COLO829 (cell line): ENCODE results near the gene PPEF2.

Source experiments
- DNase-seq: peaks from one replicate; pipeline ENCODE4 v3.0.0; 2012; ENCODE audit warnings: low spot score

Gene PPEF2

DNA sequence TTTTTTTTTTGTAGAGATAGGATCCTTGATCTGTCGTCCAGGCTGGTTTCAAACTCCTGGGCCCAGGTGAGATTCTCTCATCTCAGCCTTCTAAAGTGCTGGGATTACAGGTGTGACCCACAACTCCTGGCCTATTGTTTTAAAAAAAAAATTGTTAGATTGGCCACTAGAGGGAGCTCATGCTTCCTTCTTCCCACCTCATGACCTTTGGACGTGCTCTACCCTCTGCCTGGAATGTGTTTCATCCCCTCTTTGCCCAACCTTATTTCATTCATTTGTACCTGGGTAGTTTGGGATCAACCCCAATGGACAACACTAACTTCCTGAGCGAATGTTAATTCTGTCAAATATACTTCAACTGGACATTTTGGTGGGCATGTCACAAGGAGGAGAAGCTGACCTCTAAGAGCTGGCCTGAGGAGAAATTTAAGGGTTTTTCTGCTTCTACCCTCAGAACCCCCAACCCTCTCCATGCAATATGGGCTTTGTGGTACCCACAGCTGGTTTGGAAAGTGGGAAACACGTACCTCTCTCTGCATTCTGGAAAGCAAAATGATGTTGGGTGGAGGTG, 6.4 kb downstream of the PPEF2 start:
- DNase-seq = peak; percentile 27

DNA sequence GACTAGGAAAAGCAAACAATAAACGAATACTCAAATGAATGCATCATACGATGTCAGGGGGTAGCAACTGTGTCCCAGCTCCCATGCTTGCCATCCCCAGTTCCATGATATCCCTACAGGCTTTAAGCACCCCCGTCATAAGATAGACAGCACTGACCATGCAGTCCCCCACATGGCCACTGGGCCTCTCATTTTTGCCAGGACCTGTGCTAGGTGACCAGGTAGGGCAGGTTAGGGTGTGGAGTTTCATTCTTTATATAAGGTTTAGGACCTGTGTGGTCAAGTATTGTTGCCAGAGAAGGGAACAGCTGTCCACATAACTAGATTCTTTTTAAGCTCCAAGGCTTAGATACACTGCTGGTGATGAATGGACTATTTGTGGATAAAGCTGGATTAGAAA, 9.7 kb downstream of the PPEF2 start:
- no peak for DNase-seq

DNA sequence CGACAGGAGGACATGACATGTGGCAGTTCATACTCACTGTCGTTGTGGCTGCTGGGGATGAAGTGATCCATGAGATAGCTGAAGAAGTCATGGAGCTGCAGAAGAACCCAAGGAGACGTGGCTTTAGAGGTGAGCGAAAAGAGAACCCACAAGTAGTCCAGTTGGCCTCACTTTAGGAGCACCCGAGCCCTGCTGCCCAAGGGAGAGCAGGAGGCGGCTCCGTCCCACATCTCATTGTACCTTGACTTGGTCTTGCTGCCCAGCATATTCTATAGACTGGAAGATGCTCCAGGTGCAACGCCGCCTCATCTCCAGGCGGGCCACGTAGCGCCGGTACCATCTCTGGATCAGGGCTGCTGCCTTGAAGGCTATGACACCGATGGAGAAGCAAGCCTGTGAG, 10.6 kb downstream of the PPEF2 start:
- no peak for DNase-seq

DNA sequence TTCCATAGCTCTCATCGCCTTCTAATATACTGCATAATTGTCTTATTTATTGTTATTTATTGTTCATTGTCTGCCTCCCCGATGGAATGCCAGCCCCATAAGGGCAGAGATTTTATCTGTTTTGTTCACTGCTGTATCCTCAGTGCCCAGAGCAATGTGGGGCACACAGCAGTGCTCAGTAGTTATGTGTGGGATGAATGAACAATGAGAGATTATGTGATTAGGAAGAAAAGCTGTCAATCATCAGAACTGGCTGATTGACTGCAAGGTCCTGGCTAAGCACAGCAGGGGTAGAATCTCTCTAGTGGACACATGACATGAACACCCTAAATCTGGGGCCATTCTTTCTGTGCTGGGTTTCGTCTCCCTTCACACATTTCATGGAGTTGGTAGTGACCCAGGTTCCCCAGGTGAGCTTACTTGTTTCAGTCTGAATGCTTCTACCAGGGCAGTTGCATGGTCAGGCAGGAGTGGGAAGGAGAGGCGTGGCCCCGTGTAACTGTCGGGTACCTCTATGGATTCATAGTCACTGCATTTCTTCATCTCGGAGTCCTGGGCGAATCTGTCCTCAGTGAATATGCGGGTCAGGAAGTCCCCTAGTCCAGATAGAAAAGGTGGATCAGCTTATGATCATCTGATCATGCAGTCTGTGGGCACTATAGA, 12.6 kb downstream of the PPEF2 start:
- DNase-seq = peak; percentile 27

DNA sequence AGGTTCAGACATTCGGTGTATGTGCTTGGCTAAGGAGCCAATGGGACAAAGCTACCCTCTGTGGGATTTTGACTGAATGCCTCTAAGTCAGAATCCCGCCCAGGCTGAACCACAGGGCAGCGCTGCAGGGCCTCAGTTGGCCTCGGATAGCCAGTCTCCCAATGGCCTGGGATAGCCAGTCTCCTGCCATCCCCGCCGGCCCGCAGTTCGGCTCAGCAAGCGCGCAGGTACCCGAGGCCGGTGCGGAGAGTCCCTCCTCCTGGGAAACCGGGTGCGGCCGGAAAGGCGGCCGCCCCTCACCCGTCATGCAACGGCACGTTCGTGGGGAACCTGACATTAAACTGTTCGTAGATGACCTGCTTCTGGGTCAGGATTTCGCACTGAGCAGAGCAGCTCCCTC, 16.1 kb downstream of the PPEF2 start:
- no peak for DNase-seq

DNA sequence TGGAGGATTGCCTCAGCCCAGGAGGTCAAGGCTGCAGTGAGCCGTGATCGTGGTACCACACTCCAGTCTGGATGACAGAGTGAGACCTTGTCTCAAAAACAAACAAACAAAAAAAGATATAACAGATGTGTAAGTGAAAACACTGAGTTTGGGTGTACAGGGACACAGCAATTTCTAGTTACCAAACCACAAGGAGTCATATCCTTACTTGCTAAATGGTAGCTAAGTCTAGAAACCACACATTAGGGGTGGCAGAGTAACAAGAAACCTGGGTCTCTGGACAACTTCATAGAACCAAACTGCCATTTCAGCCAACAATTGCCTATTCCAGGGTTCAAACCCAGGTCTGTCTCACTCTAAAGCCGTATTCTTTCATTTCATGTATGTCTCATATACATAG, 20.8 kb downstream of the PPEF2 start:
- no peak for DNase-seq

DNA sequence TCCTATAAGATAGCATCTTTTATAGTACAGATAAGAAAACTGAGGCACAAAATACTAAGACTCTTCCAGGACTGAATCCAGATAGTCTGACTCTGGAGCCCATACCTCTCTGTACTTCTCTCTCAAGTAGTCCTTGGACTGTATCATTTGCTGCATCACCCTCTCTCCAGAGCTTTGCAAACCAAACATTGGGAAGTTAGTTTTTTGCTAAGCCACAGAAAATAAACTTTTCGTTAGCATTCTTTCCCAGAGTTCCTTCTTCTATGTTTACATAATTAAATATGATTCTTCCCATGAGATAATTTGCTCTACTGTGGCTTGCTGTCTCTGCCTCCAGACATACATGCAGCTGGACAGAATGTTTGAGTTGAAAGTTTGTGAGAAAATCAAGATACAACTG, 22.0 kb downstream of the PPEF2 start:
- no peak for DNase-seq

DNA sequence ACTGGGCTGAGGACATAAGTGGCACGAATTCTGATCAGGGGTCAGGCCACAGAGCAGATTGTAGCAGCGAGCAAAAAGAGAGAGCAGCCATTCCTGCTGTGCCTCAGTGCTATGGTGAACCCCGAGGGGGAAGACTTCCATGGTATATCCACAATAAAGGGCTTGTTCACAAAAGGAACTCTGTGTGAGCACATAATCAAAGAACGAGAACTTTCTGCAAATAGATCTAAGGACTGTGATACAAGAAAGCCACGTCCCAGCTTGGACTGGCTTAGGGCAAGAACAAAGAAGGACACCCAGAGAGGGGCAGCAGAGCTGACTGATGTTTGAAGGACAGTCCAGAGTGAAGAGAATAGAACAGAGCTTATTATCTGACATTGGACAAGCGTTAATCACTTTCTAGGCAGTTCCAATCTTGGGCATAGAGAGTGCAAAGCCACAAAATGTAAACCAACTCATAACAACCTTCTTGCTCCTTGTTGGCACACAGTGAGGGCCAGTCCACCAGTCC, 24.0 kb downstream of the PPEF2 start:
- peak; percentile 23 for DNase-seq

DNA sequence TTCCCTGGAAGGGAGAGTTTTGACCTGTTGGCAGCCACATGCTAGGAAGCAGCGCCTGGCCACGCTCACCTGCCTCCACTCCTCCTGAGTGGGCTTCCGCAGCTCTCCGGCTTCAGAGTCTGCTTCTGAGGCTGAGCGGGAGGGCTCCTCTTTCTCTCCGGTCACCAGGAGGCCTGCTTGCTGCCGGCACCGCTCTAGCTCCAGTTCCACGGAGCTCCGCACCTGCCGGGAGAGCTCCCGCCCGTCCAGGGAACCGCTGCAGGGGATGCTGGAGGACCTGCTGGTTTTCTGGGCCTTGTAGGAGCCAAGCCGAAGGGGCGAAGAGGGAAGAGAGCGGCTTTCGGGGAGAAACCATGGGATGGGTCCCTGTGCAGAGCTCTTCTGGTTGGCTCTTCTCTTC, 26.0 kb downstream of the PPEF2 start:
- no peak for DNase-seq

DNA sequence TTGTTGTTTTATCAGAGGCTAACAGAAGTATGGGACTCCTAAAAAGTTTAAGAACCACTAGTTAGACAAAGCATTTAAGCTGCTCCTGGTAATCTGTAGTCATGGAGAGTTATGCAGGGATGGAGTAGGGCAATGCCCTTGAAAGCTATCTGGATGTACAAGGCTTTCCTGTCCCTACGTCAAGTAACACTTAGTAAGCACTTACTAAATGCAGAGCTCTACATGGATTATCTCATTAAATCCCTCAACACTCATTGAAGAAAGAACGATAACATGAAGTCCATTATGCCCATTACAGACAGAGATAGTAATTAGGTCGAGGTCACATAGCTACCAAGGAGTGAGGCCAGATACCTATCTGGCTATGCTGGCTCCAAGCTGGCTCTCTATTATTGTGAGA, 33.2 kb downstream of the PPEF2 start:
- no peak for DNase-seq

DNA sequence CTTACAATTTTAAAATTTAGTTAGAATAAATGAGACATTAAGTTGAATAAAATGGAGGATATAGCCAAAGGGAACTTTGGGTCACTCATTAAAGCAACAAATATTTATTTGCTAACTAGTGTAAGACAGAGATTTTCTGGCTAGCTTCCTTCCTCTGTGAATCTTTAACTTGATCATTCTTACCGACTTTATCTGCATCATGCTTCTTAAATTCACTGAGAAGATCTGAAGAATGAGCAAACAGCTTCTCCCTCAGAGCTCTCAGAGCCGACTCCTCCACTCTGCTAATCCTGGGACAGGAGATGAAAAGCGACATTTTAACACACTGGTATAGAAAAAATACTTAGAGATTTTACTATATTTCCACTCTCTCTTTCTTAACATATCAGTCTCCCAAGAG, 35.1 kb downstream of the PPEF2 start:
- no peak for DNase-seq

DNA sequence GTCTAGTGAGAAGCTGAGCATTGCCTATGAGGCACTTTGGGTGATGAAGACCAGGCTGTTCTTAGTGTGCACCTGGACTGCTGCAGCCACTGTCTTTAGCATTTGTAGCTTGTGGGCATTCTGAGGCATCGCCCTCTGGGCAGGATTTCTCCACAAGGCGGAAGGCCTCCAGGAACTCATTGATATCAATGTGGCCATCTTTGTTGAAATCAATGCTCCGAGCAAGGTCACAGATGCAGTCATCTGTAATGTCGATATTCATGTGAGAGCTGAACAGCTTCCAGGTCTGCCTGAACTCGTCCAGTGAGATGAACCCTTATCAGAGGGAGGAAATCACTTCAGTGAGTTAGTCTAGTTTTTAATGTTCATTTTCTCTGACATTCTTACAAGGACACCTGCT, 41.6 kb downstream of the PPEF2 start:
- no peak for DNase-seq

DNA sequence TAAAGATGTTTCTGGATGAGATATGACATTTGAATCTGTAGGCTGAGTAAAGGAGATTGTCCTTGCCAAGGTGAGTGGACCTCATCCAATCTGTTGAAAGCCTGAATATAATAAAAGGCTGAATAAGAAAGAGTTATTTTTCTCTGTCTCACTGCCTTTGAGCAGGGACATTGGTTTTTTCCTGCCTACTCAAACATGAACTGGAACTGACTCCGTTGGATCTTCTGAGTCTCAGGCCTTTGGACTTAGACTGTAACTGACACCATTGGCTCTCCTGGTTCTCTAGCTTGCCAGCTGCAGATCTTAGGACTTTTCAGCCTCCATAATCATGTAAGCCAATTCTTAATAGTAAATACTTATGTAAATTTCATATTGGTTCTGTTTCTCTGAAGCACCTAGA, 43.5 kb downstream of the PPEF2 start:
- DNase-seq = no peak

DNA sequence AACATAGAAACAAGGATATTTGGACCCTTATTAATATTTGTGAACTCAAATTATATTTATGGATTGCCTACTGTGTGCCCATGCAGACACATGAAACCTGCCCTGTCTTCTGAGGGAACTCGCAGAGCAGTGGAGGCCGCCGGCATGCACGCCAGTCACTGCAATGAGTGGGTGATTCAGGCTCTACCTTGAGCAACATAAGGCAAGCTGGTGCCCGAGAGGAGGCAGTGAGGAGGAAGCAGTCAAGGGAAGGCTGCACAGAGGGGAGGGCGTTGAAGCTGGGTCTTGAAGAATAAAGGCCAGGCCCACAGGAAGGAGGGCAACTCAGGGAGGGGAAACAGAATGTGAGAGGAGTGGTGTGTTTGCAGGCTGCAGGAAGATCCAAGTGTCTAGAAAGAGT, 52.8 kb downstream of the PPEF2 start:
- DNase-seq = no peak

DNA sequence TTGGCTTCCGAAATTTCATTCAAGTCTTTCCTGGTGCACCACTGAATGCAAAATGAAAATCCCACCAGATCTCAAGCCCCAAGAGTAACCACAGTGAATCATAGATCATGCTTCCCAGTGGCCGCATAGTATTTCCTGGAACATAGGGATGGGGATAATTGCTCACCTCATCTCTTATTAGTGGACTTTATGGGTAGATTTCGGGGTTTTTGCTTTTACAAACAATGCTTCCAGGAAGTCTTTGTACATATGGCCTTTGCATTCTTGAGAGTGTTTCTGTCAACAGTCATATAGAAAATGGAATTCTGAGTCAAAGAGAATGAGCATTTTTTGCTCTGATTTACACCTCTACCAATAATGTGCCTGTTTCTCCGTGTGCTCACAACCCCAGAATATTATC, 53.4 kb downstream of the PPEF2 start:
- no peak for DNase-seq

DNA sequence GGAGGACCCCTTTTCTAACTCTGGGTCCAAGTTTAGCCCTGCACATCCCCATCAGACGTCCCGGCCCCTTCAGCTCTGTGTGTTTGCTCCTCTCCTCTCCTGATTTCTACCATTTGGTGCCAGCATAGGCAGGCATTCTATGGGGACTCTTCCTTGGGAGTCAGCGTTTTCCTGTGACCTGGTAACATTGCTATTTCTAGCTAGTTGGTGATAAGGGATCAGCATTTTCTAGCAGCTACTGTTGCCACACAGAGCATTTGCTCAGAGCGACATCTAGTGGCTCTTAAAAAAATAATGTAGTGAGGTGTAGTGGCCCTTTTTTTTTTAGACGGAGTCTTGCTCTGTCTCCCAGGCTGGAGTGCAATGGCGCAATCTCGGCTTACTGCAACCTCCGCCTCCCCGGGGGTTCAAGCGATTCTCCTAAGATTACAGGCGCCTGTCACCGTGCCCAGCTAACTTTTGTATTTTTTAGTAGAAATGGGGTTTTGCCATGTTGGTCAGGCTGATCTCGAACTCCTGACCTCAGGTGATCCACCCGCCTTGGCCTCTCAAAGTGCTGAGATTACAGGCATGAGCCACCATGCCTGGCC, 54.0 kb downstream of the PPEF2 start:
- DNase-seq = peak; percentile 87

DNA sequence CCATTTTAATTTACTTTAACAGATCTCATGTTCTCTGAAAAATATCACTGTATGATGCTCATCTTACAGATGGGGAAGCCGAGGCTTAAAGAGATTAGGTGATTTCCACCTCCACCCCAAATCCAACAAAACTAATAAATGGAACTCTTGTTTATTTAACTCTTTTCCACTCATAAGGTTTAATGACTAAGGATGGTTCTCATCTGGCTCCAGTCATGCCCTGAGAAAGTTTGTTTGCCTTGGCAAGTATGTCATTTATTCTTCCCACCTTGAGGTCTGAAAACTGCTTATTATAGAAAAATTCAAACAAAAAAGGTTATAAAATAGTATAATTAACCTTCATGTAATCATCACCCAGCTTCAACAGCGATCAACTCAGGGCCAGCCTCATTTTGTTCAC, 56.3 kb downstream of the PPEF2 start:
- no peak for DNase-seq

DNA sequence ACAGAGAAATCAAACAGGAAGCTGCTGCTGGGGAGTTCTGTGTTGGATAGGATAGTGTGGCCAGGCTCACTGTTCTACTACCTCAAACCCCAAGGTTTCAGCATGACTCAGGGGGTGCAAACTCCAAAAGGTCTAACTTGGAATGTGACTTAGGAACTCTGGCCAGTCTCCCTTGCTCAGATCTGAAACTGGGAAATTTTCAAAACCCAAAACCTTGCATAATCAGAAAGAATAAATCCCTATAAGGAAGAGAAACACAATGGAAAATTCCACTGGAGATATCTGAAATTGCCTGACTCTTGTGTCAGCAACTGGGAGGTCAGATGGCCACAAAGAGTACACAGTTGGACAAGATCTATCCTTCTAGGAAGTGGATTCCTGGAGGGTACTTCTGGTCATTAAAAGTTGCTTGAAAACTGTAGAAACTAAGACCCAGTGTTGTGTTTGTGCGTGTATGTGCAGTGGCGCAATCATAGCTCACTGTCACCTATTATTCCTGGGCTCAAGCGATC, 58.0 kb downstream of the PPEF2 start:
- DNase-seq = no peak

DNA sequence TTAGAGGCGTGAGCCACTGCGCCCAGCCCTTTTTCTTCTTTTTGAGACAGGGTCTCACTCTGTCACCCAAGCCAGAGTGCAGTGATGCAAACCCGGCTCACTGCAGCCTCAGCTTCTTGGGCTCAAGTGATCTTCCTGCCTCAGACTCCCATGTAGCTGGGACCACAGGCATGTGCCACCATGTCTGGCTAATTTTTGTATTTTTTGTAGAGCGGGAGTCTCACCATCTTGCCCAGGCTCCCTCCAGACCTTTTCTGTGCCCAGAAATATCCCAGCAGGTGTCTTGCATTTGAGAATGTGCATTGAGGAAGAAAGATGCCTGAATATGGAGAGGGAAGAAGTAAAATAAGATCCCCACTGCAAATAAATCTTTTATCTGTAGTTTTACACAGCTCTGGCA, 58.7 kb downstream of the PPEF2 start:
- DNase-seq = no peak

DNA sequence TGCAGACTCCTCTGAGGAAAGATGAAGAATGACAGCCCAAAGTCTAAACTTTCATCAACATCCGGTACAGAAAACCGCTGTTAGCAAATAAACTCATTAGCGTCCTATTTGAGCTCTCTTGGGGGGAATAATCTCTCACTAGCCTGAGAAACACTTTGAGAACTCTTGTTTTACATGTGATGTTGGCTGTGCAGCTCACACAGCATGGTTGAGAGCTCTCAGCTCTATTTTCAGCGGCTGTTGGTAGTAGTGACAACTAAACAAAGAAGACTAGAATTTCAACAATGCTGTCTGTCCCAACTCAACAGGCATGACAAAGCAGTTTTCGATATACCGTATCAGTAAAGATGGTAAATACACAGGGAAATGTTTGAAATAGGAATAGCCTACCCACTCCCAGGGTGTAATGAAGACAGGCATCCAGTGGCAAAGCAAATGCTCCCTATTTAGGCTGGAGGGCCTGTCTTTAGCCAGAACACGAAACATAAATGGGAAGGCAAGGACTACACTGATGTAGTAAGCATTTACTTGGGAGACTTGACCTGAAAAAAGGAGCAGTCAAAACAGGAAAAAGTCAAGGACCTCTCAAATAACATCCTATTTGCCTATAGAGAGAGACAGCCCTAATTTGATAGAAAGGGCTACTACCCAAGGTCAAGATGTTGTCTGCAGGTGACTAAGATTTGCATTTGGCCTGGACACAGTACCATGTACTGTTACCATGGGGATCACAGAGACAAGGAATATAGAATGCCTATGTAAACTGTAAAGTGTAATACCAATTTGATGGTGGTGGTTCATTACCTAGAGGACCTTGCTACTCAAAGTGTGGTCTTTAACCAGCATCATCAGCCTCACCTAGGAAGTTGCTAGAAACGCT, 60.4 kb downstream of the PPEF2 start:
- DNase-seq = no peak

DNA sequence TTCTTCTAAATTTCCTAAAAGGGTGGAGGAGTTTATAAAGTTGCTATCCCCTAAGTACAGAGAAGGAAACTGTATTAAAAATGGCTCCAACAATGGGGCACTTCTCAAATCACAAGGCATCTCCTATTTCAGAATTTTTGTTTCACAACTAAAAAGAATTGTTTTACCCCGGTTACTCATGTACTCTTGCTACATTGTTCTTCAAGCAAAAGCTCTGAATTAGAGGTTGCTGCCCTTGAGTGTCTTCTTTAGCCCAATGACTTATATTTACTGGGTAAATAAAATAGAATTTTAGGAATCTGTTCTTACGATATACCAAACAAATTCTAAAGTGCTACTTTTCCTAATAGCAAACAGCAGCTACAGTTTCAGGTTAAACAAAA, 67.5 kb downstream of the PPEF2 start:
- DNase-seq = no peak

DNA sequence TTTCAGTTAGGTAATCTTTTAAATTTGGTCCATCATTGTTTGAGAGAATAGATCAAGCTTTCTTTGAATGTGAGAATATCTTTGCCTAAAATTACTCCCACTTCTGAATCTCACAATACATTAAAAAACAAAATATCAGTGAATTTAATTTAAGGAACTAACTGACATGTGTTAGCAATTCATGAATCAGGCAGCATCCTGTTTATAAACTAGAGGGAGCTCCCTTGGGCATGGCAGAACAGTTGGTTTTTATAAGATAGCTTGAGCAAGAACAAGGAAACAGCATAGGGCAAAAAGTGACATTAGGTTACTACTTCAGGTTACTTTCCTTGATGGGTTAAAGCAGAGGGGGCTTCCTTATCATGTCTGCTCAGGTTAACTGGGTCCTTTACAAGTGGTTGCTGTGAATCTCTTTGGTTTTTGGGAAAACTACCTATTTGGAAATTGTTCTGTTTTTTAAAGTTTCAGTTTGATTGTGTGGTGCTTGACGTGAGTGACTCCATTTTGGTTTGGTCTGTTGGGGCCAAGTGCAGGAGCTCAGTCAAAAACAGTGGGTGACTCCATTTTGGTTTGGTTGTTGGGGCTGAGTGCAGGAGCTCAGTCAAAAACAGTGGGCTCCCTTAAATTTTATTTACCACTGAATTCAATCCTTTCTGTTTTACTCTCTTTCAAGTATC, 68.0 kb downstream of the PPEF2 start:
- no peak for DNase-seq
